HepG2 (cell line): ENCODE measurements around the gene ARHGEF39. TPM values are rescaled to one million over a fixed set of nuclear protein-coding genes. Genes with fewer than 3 reads are reported as not detected.
"Not testable (repeated sequence)": the region's sequence is repeated elsewhere in the genome, so short reads cannot be mapped to it uniquely, and the experiment has no call there.

Experiments
- ATAC-seq: fragments of 200-7000 bp; cut with Tn5 transposase; 3 replicates; pipeline ENCODE4 v1.9.1; 2020; ENCODE audit warnings: mild to moderate bottlenecking, moderate library complexity
- BruUV-seq: library from RNA; stranded (reverse); fragments of 400-500 nt; replicated peaks from 2 replicates; lab custom pipeline; 2021; lab: Mats Ljungman, UMichigan
- CTCF ChIA-PET: fragments of 300-600 bp; formaldehyde crosslinking; extraction: SDS; loops from one replicate; lab custom pipeline; 2021; ENCODE audit warnings: low total read pairs, inconsistent platforms, low intra/inter-chr PET ratio; lab: Yijun Ruan, JAX
- POLR2A ChIA-PET: fragments of 350-600 bp; sonication (Branson Sonifier 250); formaldehyde crosslinking; loops from one replicate; lab custom pipeline; 2020; ENCODE audit warnings: antibody characterized with exemption, inconsistent platforms; lab: Yijun Ruan, JAX
- DNase-seq: peaks from one replicate; pipeline ENCODE4 v3.0.0-alpha.2; 2015; ENCODE audit warnings: low spot score
- FAIRE-seq: peaks from 3 replicates; lab custom pipeline; 2011; peaks lifted over from hg19 to GRCh38; lab: Jason Lieb, UNC
- H2AFZ ChIP-seq: one replicate; pipeline ENCODE4 v1.6.1; 2011; ENCODE audit warnings: low read length, inconsistent platforms
- H3K27ac ChIP-seq: fragments of 300-600 bp; 3 replicates; pipeline ENCODE4 v1.8.0; 2011; ENCODE audit warnings: mixed run types, mild to moderate bottlenecking, mixed read lengths, low read length, inconsistent platforms; ENCODE audit not compliant: insufficient read depth; ENCODE audit errors: extremely low read length
- H3K27me3 ChIP-seq, 2 experiments: fragments of 200-600 bp in 1 of 2; 2 replicates in 1 of 2; 3 replicates in 1 of 2; pipeline versions ENCODE4 v1.6.0 to v1.8.0; 2011; ENCODE audit warnings: low read length in 2 of 2, mild to moderate bottlenecking in 2 of 2, moderate library complexity in 2 of 2, inconsistent platforms in 1 of 2; ENCODE audit not compliant: insufficient read depth in 2 of 2, control insufficient read depth in 1 of 2
- H3K36me3 ChIP-seq, 2 experiments: fragments of 200-600 bp in 1 of 2; replicated peaks in 1 of 2; 2 replicates in 1 of 2; 3 replicates in 1 of 2; pipeline versions ENCODE4 v1.5.1 to v1.8.0; 2011; ENCODE audit warnings: low read length in 2 of 2, inconsistent platforms in 1 of 2; ENCODE audit not compliant: insufficient read depth in 2 of 2, control insufficient read depth in 1 of 2
- H3K4me1 ChIP-seq: 2 replicates; pipeline ENCODE4 v1.5.1; 2012; ENCODE audit warnings: low read length, inconsistent platforms; ENCODE audit not compliant: insufficient read depth
- H3K4me2 ChIP-seq: 2 replicates; pipeline ENCODE4 v1.6.0; 2011; ENCODE audit warnings: low read depth, low read length, inconsistent platforms
- H3K4me3 ChIP-seq, 3 experiments: fragments of 200-600 bp in 1 of 3; sonication (generic), shearing (Covaris generic) in 1 of 3; replicated peaks in 1 of 3; 2 replicates each; pipeline ENCODE4 v1.5.1; 2011 to 2016; ENCODE audit warnings: low read length in 3 of 3, inconsistent platforms in 2 of 3, low read depth in 2 of 3, mild to moderate bottlenecking in 2 of 3, control low read depth in 1 of 3, mixed read lengths in 1 of 3; ENCODE audit not compliant: insufficient read depth in 1 of 3
- H3K79me2 ChIP-seq: one replicate; pipeline ENCODE4 v1.6.1; 2011; ENCODE audit warnings: low read length, inconsistent platforms; ENCODE audit not compliant: insufficient read depth
- H3K9ac ChIP-seq: 2 replicates; pipeline ENCODE4 v1.6.0; 2011; ENCODE audit warnings: mild to moderate bottlenecking, low read depth, low read length, inconsistent platforms; ENCODE audit not compliant: insufficient read depth
- H3K9me3 ChIP-seq: 2 replicates; pipeline ENCODE4 v1.5.1; 2012; ENCODE audit warnings: mild to moderate bottlenecking, low read length
- H4K20me1 ChIP-seq: 2 replicates; pipeline ENCODE4 v1.6.0; 2011; ENCODE audit warnings: inconsistent platforms, mild to moderate bottlenecking, low read length, moderate library complexity; ENCODE audit not compliant: insufficient read depth
- ATF3 ChIP-seq: sonication (generic); formaldehyde crosslinking; IDR thresholded peaks from 2 replicates; pipeline ENCODE4 v1.4.0; 2020; ENCODE audit warnings: missing genetic modification reagents
- GFI1 ChIP-seq: sonication (generic); formaldehyde crosslinking; IDR thresholded peaks from 2 replicates; pipeline ENCODE4 v1.5.0; 2020; ENCODE audit warnings: missing genetic modification reagents, mild to moderate bottlenecking, borderline replicate concordance
- HNRNPL ChIP-seq: fragments of 200-400 bp; formaldehyde crosslinking; IDR thresholded peaks from 2 replicates; pipeline ENCODE4 v1.6.1; 2017; ENCODE audit warnings: mild to moderate bottlenecking, low read depth, low read length
- KDM5B ChIP-seq: sonication (generic); formaldehyde crosslinking; IDR thresholded peaks from 2 replicates; pipeline ENCODE4 v1.4.0; 2020; ENCODE audit warnings: missing genetic modification reagents, mild to moderate bottlenecking, borderline replicate concordance
- MIER2 ChIP-seq: IDR thresholded peaks from 2 replicates; pipeline ENCODE4 v1.6.1; 2016; ENCODE audit warnings: missing biosample characterization, missing genetic modification reagents
- NFE2 ChIP-seq: sonication (generic); formaldehyde crosslinking; IDR thresholded peaks from 2 replicates; pipeline ENCODE4 v1.4.0; 2020; ENCODE audit warnings: missing genetic modification reagents
- ZNF772 ChIP-seq: sonication (generic); formaldehyde crosslinking; IDR thresholded peaks from 2 replicates; pipeline ENCODE4 v1.5.0; 2020; ENCODE audit warnings: mild to moderate bottlenecking, missing genetic modification reagents
- ZSCAN31 ChIP-seq: sonication (generic); formaldehyde crosslinking; IDR thresholded peaks from 2 replicates; pipeline ENCODE4 v1.5.0; 2020; ENCODE audit warnings: low read depth, mild to moderate bottlenecking, missing genetic modification reagents
- WGBS: methylation state at CpG from one replicate; pipeline ENCODE4 v1.1.6; 2017; ENCODE audit warnings: low lambda C conversion rate; 5-methylcytosine and 5-hydroxymethylcytosine counted together
- in situ Hi-C: cut with HindIII; loops from 2 replicates; pipeline ENCODE4 v1.10.0; 2017; ENCODE audit warnings: low pct_unique_long_range_greater_than_20kb; ENCODE audit not compliant: extremely low pct_ligation_motif_present
- intact Hi-C: fragments of 100-400 bp; cut with micrococcal nuclease; formaldehyde crosslinking; loops from one replicate; pipeline ENCODE4 v1.10.0; 2022; ENCODE audit not compliant: unreplicated experiment
- polyA plus RNA-seq, 8 experiments: library from polyadenylated mRNA; depleted of rRNA in 3 of 8; stranded (reverse) in 7 of 8; unstranded in 1 of 8; fragments of >200 nt; fragmentation: Illumina TruSeq in 4 of 8; extraction: Trizol in 4 of 8; gene quantifications; 2 replicates each; pipeline versions ENCODE4 v1.2.1 to v1.2.3, GENCODE V29; 2011 to 2016; ENCODE audit warnings: low read depth in 4 of 8, missing spikeins in 1 of 8, mixed read lengths in 1 of 8; ENCODE audit not compliant: insufficient read depth in 1 of 8
- total RNA-seq, 5 experiments: library from RNA; depleted of rRNA; stranded (reverse); fragments of >200 nt; fragmentation: Illumina TruSeq; extraction: Trizol; gene quantifications; 2 replicates each; pipeline ENCODE4 v1.2.3, GENCODE V29; 2016; ENCODE audit warnings: low read depth in 1 of 5
- TF ChIP-seq, protein P1 (sequence below), 2 experiments: fragments of 450-650 bp in 1 of 2; sonication (generic) in 1 of 2; formaldehyde crosslinking in 1 of 2; IDR thresholded peaks; 2 replicates each; pipeline versions ENCODE4 v1.6.1 to v1.8.0; 2016 to 2022; ENCODE audit warnings: antibody characterized with exemption in 1 of 2, mild to moderate bottlenecking in 1 of 2, missing genetic modification reagents in 1 of 2

Gene ARHGEF39
- total and polyA plus RNA-seq, 2 of the 13 experiments (the other 11 are each of a cell fraction or from before 2014, with no cell fraction given): 11.2 to 12.3 TPM

- H3K4me1 ChIP-seq, DNase-seq, H4K20me1 ChIP-seq, H3K4me3 ChIP-seq, FAIRE-seq, H3K9ac ChIP-seq, H3K4me2 ChIP-seq, H2AFZ ChIP-seq, H3K9me3 ChIP-seq, POLR2A ChIA-PET, ATAC-seq, BruUV-seq, CTCF ChIA-PET, H3K27ac ChIP-seq, H3K27me3 ChIP-seq, H3K79me2 ChIP-seq, H3K36me3 ChIP-seq, in situ Hi-C loops: not testable (repeated sequence)
- intact Hi-C loops: loop anchor here (10.0 kb wide), 2 partner anchors 54 to 244 kb away; no protein-coding TSS in a partner anchor
- 92% methylated on average over 15 of the region's 15 CpGs for WGBS
These were observed 24.6 kb downstream of the ARHGEF39 start for GRCh38 chr9:35640431-35640830.

GRCh38 chr9:35639631-35640030, 25.4 kb downstream of the ARHGEF39 start:
- 19% methylated on average over 1 of the region's 1 CpG for WGBS
- Histone ChIP-seq H3K4me1 (peaks cover 1% of the 10 kb centered on the region; the same call in 1 of the 2 replicates), H3K27me3 (no peaks in the 10 kb centered on the region), H3K27ac (no peak overlapping the region), H3K36me3 (no peaks in the 10 kb centered on the region), H4K20me1 (no peaks in the 10 kb centered on the region), H3K9ac (no peak overlapping the region), H3K9me3 (no peaks in the 10 kb centered on the region), H3K4me2 (no peak overlapping the region), H3K4me3 (no peak overlapping the region), H2AFZ (no peak overlapping the region), H3K79me2 (no peaks in the 10 kb centered on the region)
- ChIA-PET POLR2A (interaction anchor here (1.4 kb wide), 1 partner anchor 8 kb away, joined by 3 read pairs; no protein-coding TSS in a partner anchor), CTCF (no interaction called here)
- intact Hi-C loops: loop anchor here (10.0 kb wide), 2 partner anchors 55 to 245 kb away; no protein-coding TSS in a partner anchor
- FAIRE-seq: no peak
- no peak for DNase-seq
- in situ Hi-C loops: no loop called here
- no peak for ATAC-seq
- BruUV-seq: no TSS peak
- TF ChIP-seq NFE2 (no peak), ATF3 (CRISPR knock-in tag) (no peak), ZSCAN31 (no peak), HNRNPL (no peak), GFI1 (CRISPR knock-in tag) (no peak), KDM5B (CRISPR knock-in tag) (no peak), ZNF772 (CRISPR knock-in tag) (no peak), MIER2 (CRISPR knock-in tag) (no peak)
- TF ChIP-seq, protein P1, sequence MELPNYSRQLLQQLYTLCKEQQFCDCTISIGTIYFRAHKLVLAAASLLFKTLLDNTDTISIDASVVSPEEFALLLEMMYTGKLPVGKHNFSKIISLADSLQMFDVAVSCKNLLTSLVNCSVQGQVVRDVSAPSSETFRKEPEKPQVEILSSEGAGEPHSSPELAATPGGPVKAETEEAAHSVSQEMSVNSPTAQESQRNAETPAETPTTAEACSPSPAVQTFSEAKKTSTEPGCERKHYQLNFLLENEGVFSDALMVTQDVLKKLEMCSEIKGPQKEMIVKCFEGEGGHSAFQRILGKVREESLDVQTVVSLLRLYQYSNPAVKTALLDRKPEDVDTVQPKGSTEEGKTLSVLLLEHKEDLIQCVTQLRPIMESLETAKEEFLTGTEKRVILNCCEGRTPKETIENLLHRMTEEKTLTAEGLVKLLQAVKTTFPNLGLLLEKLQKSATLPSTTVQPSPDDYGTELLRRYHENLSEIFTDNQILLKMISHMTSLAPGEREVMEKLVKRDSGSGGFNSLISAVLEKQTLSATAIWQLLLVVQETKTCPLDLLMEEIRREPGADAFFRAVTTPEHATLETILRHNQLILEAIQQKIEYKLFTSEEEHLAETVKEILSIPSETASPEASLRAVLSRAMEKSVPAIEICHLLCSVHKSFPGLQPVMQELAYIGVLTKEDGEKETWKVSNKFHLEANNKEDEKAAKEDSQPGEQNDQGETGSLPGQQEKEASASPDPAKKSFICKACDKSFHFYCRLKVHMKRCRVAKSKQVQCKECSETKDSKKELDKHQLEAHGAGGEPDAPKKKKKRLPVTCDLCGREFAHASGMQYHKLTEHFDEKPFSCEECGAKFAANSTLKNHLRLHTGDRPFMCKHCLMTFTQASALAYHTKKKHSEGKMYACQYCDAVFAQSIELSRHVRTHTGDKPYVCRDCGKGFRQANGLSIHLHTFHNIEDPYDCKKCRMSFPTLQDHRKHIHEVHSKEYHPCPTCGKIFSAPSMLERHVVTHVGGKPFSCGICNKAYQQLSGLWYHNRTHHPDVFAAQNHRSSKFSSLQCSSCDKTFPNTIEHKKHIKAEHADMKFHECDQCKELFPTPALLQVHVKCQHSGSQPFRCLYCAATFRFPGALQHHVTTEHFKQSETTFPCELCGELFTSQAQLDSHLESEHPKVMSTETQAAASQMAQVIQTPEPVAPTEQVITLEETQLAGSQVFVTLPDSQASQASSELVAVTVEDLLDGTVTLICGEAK (IDR thresholded peaks at IDR 0.05): no peak
- TF ChIP-seq, protein P1 (CRISPR knock-in tag; IDR thresholded peaks at IDR 0.05): no peak
